Measurements from ENCODE around the gene ACO2.
"Not testable (repeated sequence)": the region's sequence is repeated elsewhere in the genome, so short reads cannot be mapped to it uniquely, and the experiment has no call there.

The ACO2 gene

DNA sequence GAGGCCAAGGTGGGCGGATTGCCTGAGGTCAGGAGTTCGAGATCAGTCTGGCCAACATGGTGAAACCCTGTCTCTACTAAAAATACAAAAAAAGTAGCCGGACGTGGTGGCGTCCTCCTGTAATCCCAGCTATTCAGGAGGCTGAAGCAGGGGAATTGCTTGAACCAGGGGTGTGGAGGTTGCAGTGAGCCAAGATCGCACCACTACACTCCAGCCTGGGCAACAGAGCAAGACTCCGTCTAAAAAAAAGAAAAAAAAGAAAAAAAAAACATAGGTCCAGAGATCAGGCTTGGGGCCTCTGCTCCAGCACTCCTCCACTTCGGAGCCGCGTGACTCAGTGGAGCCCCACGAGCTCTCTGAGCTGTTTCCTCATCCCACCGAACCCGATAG lies 89.3 kb downstream of the ACO2 start:
- peaks cover 25% of the 10 kb centered on the region for H3K4me1 ChIP-seq (ENCODE audit: insufficient read depth, low read length)
- not testable (repeated sequence) for H3K36me3 ChIP-seq (ENCODE audit: insufficient read depth, low read depth, low read length); H3K27me3 ChIP-seq (ENCODE audit: insufficient read depth, low read length); H3K4me3 ChIP-seq (ENCODE audit: low read length); H3K27ac ChIP-seq (ENCODE audit: low read length); H3K9me3 ChIP-seq (ENCODE audit: insufficient read depth, low read depth, low read length); H3K9ac ChIP-seq (ENCODE audit: low read depth, low read length)

GRCh38 chr22:41560095-41560471 lies 91.2 kb downstream of the ACO2 start:
- H3K4me1 ChIP-seq (ENCODE audit: insufficient read depth, low read length), result peaks cover 25% of the 10 kb centered on the region
- H3K27ac ChIP-seq (ENCODE audit: low read length), result no peak overlapping the region
- no peaks in the 10 kb centered on the region for H3K27me3 ChIP-seq (ENCODE audit: insufficient read depth, low read length)
- H3K36me3 ChIP-seq (ENCODE audit: insufficient read depth, low read depth, low read length), result no peaks in the 10 kb centered on the region
- H3K9me3 ChIP-seq (ENCODE audit: insufficient read depth, low read depth, low read length), result no peaks in the 10 kb centered on the region
- peak overlapping the region; percentile 27; the same call in 1 of the 2 replicates for H3K9ac ChIP-seq (ENCODE audit: low read depth, low read length)
- no peak overlapping the region for H3K4me3 ChIP-seq (ENCODE audit: low read length)

GRCh38 chr22:41561335-41561734 lies 92.4 kb downstream of the ACO2 start:
- Histone ChIP-seq H3K27ac (ENCODE audit: low read length) (no peak overlapping the region), H3K9me3 (ENCODE audit: insufficient read depth, low read depth, low read length) (no peaks in the 10 kb centered on the region), H3K27me3 (ENCODE audit: insufficient read depth, low read length) (no peaks in the 10 kb centered on the region), H3K4me3 (ENCODE audit: low read length) (peak overlapping the region; percentile 55; the same call in 1 of the 2 replicates), H3K4me1 (ENCODE audit: insufficient read depth, low read length) (peaks cover 25% of the 10 kb centered on the region), H3K9ac (ENCODE audit: low read depth, low read length) (no peak overlapping the region), H3K36me3 (ENCODE audit: insufficient read depth, low read depth, low read length) (no peaks in the 10 kb centered on the region)

DNA sequence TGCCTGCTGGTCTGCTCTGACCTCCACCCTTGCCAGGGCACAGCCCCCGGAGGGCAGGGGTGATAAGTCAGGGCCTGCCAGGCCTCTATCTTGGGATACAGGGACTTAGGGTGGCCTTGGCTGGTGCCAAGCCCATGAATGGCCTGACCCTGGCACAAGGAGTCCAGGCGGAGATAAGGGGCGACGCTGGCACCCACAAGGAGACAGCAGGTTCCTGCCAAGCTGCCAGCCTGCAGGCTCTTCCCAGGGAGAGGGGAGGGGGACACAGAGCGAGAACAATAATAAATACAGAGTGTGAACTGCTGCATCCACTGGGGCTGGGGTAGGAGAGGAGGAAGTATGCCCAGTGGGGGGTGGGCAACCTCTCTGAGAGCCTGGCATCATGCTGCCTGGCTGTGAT lies 92.9 kb downstream of the ACO2 start:
- no peaks in the 10 kb centered on the region for H3K36me3 ChIP-seq (ENCODE audit: insufficient read depth, low read depth, low read length)
- no peak overlapping the region for H3K27ac ChIP-seq (ENCODE audit: low read length)
- H3K4me1 ChIP-seq (ENCODE audit: insufficient read depth, low read length), result peaks cover 25% of the 10 kb centered on the region
- H3K27me3 ChIP-seq (ENCODE audit: insufficient read depth, low read length), result no peaks in the 10 kb centered on the region
- no peaks in the 10 kb centered on the region for H3K9me3 ChIP-seq (ENCODE audit: insufficient read depth, low read depth, low read length)
- 0 out of 2 replicates have a peak overlapping the region, but pooled peaks have one; percentile 55 for H3K4me3 ChIP-seq (ENCODE audit: low read length)
- no peak overlapping the region for H3K9ac ChIP-seq (ENCODE audit: low read depth, low read length)

DNA sequence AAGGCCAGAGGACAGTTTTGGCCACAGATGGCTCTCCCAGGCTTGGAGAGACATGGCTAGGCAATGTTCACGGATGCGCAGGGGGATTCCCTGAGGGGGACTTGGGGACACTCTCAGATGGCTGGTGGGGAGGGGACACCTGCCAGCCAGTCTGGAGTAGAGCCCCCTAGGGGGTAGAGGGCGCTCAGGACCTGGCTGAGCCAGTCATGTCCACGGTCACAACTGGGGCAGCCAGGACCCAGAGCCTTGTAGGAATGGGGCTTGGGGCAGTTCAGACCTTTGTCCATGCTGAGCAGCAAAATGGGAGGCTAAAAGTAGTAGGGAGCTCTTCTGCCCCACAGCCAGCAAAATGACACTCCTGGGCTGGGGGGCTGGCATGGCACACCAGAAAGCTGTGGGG lies 93.5 kb downstream of the ACO2 start:
- no peak overlapping the region for H3K27ac ChIP-seq (ENCODE audit: low read length)
- peaks cover 25% of the 10 kb centered on the region for H3K4me1 ChIP-seq (ENCODE audit: insufficient read depth, low read length)
- no peaks in the 10 kb centered on the region for H3K9me3 ChIP-seq (ENCODE audit: insufficient read depth, low read depth, low read length)
- no peaks in the 10 kb centered on the region for H3K27me3 ChIP-seq (ENCODE audit: insufficient read depth, low read length)
- H3K4me3 ChIP-seq (ENCODE audit: low read length), result no peak overlapping the region
- H3K9ac ChIP-seq (ENCODE audit: low read depth, low read length), result no peak overlapping the region
- no peaks in the 10 kb centered on the region for H3K36me3 ChIP-seq (ENCODE audit: insufficient read depth, low read depth, low read length)

DNA sequence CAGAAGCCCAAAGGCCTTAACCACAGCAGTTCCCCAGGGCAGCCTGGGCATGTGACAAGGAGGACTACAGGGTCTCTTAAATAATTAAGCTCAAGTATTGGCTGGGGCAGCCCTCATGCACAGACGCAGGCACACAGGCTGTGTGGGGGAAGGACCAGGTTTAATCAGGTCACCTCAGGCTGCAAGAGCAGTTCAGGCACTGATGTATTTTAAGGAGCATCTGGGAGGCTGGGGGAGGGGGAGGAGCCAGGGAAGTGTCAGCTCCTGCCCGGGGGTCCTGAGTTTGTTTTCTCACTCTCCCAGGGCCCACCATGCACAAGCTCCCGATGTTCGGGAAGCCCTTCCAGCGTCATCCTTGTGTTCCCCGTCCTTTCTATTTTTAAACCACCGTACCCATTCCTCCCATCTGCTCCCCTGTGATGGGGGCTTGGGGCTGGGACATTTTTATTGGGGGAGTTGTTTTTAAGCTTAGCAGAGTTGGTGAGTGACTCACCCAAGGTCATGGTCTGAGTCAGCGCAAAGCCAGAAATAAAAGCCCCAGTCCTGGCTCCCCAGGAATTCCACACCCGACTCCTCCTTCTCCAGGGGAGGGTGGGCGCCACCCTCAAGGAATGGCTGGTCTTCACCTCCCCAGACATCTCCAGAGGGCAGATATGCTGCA lies 94.3 kb downstream of the ACO2 start:
- peaks cover 25% of the 10 kb centered on the region for H3K4me1 ChIP-seq (ENCODE audit: insufficient read depth, low read length)
- H3K9me3 ChIP-seq (ENCODE audit: insufficient read depth, low read depth, low read length), result no peaks in the 10 kb centered on the region
- no peak overlapping the region for H3K9ac ChIP-seq (ENCODE audit: low read depth, low read length)
- H3K36me3 ChIP-seq (ENCODE audit: insufficient read depth, low read depth, low read length), result no peaks in the 10 kb centered on the region
- H3K27me3 ChIP-seq (ENCODE audit: insufficient read depth, low read length), result no peaks in the 10 kb centered on the region
- no peak overlapping the region for H3K27ac ChIP-seq (ENCODE audit: low read length)
- H3K4me3 ChIP-seq (ENCODE audit: low read length), result no peak overlapping the region

DNA sequence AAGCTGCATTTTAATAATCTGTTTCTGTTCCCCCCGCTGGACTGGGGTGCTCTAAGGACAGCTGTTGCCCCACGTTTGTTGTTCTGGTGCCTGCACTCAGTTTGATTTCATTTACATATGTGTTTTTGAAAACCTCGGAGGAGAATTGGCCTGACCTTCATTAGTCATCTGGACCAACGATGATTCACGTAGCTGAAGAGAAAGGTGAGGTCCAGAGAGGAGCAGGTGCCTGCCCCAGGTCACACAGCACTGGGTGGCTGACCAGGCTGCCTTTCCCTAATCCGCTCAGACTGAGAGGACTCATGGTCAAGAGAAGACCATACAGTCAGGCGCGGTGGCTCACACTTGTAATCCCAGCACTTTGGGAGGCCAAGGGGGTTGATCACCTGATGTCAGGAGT lies 95.6 kb downstream of the ACO2 start:
- H3K4me3 ChIP-seq (ENCODE audit: low read length), result no peak overlapping the region
- no peak overlapping the region for H3K9ac ChIP-seq (ENCODE audit: low read depth, low read length)
- no peaks in the 10 kb centered on the region for H3K36me3 ChIP-seq (ENCODE audit: insufficient read depth, low read depth, low read length)
- H3K27me3 ChIP-seq (ENCODE audit: insufficient read depth, low read length), result no peaks in the 10 kb centered on the region
- peaks cover 25% of the 10 kb centered on the region for H3K4me1 ChIP-seq (ENCODE audit: insufficient read depth, low read length)
- no peak overlapping the region for H3K27ac ChIP-seq (ENCODE audit: low read length)
- H3K9me3 ChIP-seq (ENCODE audit: insufficient read depth, low read depth, low read length), result no peaks in the 10 kb centered on the region

DNA sequence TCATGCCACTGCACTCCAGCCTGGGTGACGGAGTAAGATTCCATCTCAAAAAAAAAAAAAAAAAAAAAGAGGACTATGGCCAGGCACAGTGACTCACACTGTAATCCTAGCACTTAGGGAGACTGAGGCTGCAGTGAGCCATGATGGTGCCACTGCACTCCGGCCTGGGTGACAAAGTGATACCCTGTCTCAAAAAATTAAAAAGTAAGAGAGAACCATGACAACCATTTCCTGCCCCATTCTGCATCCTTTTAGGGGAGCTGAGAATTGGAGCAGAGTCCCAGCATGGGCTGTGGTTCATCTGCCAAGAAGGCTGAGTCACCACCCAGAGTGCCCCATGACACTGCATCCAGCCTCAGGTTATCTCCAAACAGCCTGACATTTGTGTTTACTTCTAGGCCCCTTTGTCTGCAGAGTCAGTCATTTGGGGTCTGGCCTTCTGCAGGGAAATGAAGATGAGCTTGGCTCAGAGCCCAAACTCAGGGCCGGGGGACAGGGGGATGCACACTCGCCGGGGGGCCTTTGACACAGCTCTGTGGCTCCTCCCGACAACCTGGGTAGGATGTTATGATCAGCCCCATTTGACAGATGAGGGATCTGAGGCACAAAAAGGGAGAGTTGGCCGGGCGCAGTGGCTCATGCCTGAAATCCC lies 96.6 kb downstream of the ACO2 start:
- H3K27ac ChIP-seq (ENCODE audit: low read length), result no peak overlapping the region
- H3K9ac ChIP-seq (ENCODE audit: low read depth, low read length), result no peak overlapping the region
- no peaks in the 10 kb centered on the region for H3K27me3 ChIP-seq (ENCODE audit: insufficient read depth, low read length)
- H3K4me3 ChIP-seq (ENCODE audit: low read length), result no peak overlapping the region
- no peaks in the 10 kb centered on the region for H3K9me3 ChIP-seq (ENCODE audit: insufficient read depth, low read depth, low read length)
- H3K4me1 ChIP-seq (ENCODE audit: insufficient read depth, low read length), result peaks cover 20% of the 10 kb centered on the region
- H3K36me3 ChIP-seq (ENCODE audit: insufficient read depth, low read depth, low read length), result no peaks in the 10 kb centered on the region

DNA sequence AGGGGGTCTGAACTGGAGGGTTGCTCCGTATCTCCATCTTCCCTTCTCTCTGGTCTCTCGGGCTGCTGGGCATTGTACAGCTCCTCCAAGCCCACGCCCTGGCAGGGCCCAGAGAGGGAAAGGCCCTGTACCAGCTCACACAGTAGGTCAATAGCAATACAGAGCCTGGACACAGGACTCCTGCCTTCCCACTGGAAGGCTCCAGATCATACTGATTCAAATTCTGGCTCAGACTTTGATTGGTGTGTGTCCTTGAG lies 98.5 kb downstream of the ACO2 start:
- no peak overlapping the region for H3K27ac ChIP-seq (ENCODE audit: low read length)
- H3K36me3 ChIP-seq (ENCODE audit: insufficient read depth, low read depth, low read length), result no peaks in the 10 kb centered on the region
- no peaks in the 10 kb centered on the region for H3K27me3 ChIP-seq (ENCODE audit: insufficient read depth, low read length)
- H3K9me3 ChIP-seq (ENCODE audit: insufficient read depth, low read depth, low read length), result no peaks in the 10 kb centered on the region
- no peak overlapping the region for H3K9ac ChIP-seq (ENCODE audit: low read depth, low read length)
- peaks cover 5% of the 10 kb centered on the region for H3K4me1 ChIP-seq (ENCODE audit: insufficient read depth, low read length)
- H3K4me3 ChIP-seq (ENCODE audit: low read length), result no peak overlapping the region

- Histone ChIP-seq H3K4me1 (ENCODE audit: insufficient read depth, low read length) (no peaks in the 10 kb centered on the region), H3K9me3 (ENCODE audit: insufficient read depth, low read depth, low read length) (no peaks in the 10 kb centered on the region), H3K36me3 (ENCODE audit: insufficient read depth, low read depth, low read length) (no peaks in the 10 kb centered on the region), H3K27me3 (ENCODE audit: insufficient read depth, low read length) (no peaks in the 10 kb centered on the region), H3K27ac (ENCODE audit: low read length) (no peak overlapping the region), H3K9ac (ENCODE audit: low read depth, low read length) (no peak overlapping the region), H3K4me3 (ENCODE audit: low read length) (no peak overlapping the region)
These were observed 99.9 kb downstream of the ACO2 start for GRCh38 chr22:41568811-41569210.

- H3K9me3 ChIP-seq (ENCODE audit: insufficient read depth, low read depth, low read length), result no peaks in the 10 kb centered on the region
- no peaks in the 10 kb centered on the region for H3K4me1 ChIP-seq (ENCODE audit: insufficient read depth, low read length)
- no peaks in the 10 kb centered on the region for H3K36me3 ChIP-seq (ENCODE audit: insufficient read depth, low read depth, low read length)
These were observed 101.3 kb downstream of the ACO2 start for GRCh38 chr22:41570221-41570620.

GRCh38 chr22:41571786-41572185 lies 102.9 kb downstream of the ACO2 start:
- no peak overlapping the region for H3K27ac ChIP-seq (ENCODE audit: low read length)
- H3K9ac ChIP-seq (ENCODE audit: low read depth, low read length), result no peak overlapping the region
- no peaks in the 10 kb centered on the region for H3K9me3 ChIP-seq (ENCODE audit: insufficient read depth, low read depth, low read length)
- no peaks in the 10 kb centered on the region for H3K36me3 ChIP-seq (ENCODE audit: insufficient read depth, low read depth, low read length)
- H3K4me1 ChIP-seq (ENCODE audit: insufficient read depth, low read length), result no peaks in the 10 kb centered on the region
- H3K4me3 ChIP-seq (ENCODE audit: low read length), result no peak overlapping the region
- H3K27me3 ChIP-seq (ENCODE audit: insufficient read depth, low read length), result no peaks in the 10 kb centered on the region

More at GRCh38 chr22:41570221-41570620, 101.3 kb downstream of the ACO2 start:
- no peak overlapping the region for H3K9ac ChIP-seq (ENCODE audit: low read depth, low read length)
- no peak overlapping the region for H3K27ac ChIP-seq (ENCODE audit: low read length)
- H3K27me3 ChIP-seq (ENCODE audit: insufficient read depth, low read length), result no peaks in the 10 kb centered on the region
- no peak overlapping the region for H3K4me3 ChIP-seq (ENCODE audit: low read length)

Data from iPS-20b (cell line).